HCT116 (cell line): ENCODE measurements around the gene CD1B. TPM values are rescaled to one million over a fixed set of nuclear protein-coding genes. Genes with fewer than 3 reads are reported as not detected.

Experiments used
- ATAC-seq: fragments of 200-7000 bp; cut with Tn5 transposase; 2 replicates; pipeline ENCODE4 v1.9.1; 2020; ENCODE audit warnings: mild to moderate bottlenecking, moderate library complexity
- BruUV-seq: library from RNA; stranded (reverse); fragments of 400-500 nt; replicated peaks from 2 replicates; lab custom pipeline; 2021; lab: Mats Ljungman, UMichigan
- CTCF ChIA-PET: fragments of 300-600 bp; sonication (Branson Sonifier 250); formaldehyde crosslinking; loops from one replicate; lab custom pipeline; 2021; ENCODE audit warnings: antibody characterized with exemption; lab: Charles Lee
- POLR2A ChIA-PET: fragments of 300-600, 350-600 bp; sonication (Branson Sonifier 250); formaldehyde crosslinking; loops from one replicate; lab custom pipeline; 2021; ENCODE audit warnings: antibody characterized with exemption; lab: Charles Lee
- RAD21 ChIA-PET, 2 experiments: fragments of 300-600 bp; sonication (Branson Sonifier 250); formaldehyde crosslinking; loops; one replicate each; lab custom pipeline; 2023; ENCODE audit warnings: low total read pairs in 2 of 2; ENCODE audit not compliant: uncharacterized antibody in 2 of 2, unreplicated experiment in 2 of 2, low non-redundant PET in 1 of 2; lab: Charles Lee
- DNase-seq: peaks from one replicate; pipeline ENCODE4 v3.0.0-alpha.2; 2010; ENCODE audit warnings: low read depth, low spot score
- H2AFZ ChIP-seq: fragments of 200-600 bp; shearing (Covaris generic), sonication (generic); 2 replicates; pipeline ENCODE4 v1.6.1; 2017; ENCODE audit warnings: low read depth, mixed run types, mixed read lengths, antibody characterized with exemption, low read length; ENCODE audit not compliant: poor library complexity, severe bottlenecking
- H3K27ac ChIP-seq: 2 replicates; pipeline ENCODE4 v1.5.1; 2012; ENCODE audit warnings: low read depth, low read length
- H3K27me3 ChIP-seq: fragments of 200-600 bp; sonication (generic); 2 replicates; pipeline ENCODE4 v1.6.1; 2016; ENCODE audit warnings: mixed run types, low read length, mixed read lengths; ENCODE audit not compliant: insufficient read depth
- H3K36me3 ChIP-seq, 2 experiments: fragments of 200-500 bp in 1 of 2; fragments of 200-600 bp in 1 of 2; sonication (Bioruptor generic) in 1 of 2; sonication (generic) in 1 of 2; 2 replicates each; pipeline versions ENCODE4 v1.5.1 to v1.6.1; 2014 to 2016; ENCODE audit warnings: low read length in 2 of 2, inconsistent platforms in 1 of 2, mixed read lengths in 1 of 2, mixed run types in 1 of 2; ENCODE audit not compliant: insufficient read depth in 2 of 2, control insufficient read depth in 1 of 2
- H3K4me1 ChIP-seq, 2 experiments: fragments of 200-600 bp in 1 of 2; sonication (generic) in 1 of 2; 2 replicates each; pipeline versions ENCODE4 v1.5.1 to v1.6.1; 2012 to 2017; ENCODE audit warnings: low read length in 2 of 2, inconsistent platforms in 1 of 2, mild to moderate bottlenecking in 1 of 2, mixed read lengths in 1 of 2, mixed run types in 1 of 2, moderate library complexity in 1 of 2; ENCODE audit not compliant: insufficient read depth in 2 of 2, control insufficient read depth in 1 of 2
- H3K4me2 ChIP-seq: fragments of 200-600 bp; sonication (generic); 2 replicates; pipeline ENCODE4 v1.6.1; 2017; ENCODE audit warnings: mixed run types, low read length, mixed read lengths
- H3K4me3 ChIP-seq, 2 experiments: fragments of 200-600 bp in 1 of 2; sonication (generic) in 1 of 2; replicated peaks in 1 of 2; 2 replicates each; pipeline ENCODE4 v1.5.1; 2011 to 2016; ENCODE audit warnings: low read length in 2 of 2, control low read depth in 1 of 2, low read depth in 1 of 2, mild to moderate bottlenecking in 1 of 2, mixed read lengths in 1 of 2, mixed run types in 1 of 2
- H3K79me2 ChIP-seq: fragments of 200-600 bp; sonication (generic); 2 replicates; pipeline ENCODE4 v1.6.1; 2017; ENCODE audit warnings: mild to moderate bottlenecking, mixed run types, low read length, moderate library complexity, mixed read lengths; ENCODE audit not compliant: insufficient read depth
- H3K9ac ChIP-seq: fragments of 200-600 bp; sonication (generic); 2 replicates; pipeline ENCODE4 v1.6.1; 2016; ENCODE audit warnings: low read length, mixed read lengths
- H3K9me2 ChIP-seq: fragments of 200-600 bp; sonication (generic), shearing (Covaris generic); 2 replicates; pipeline ENCODE4 v1.6.1; 2017; ENCODE audit warnings: mixed run types, mild to moderate bottlenecking, moderate library complexity; ENCODE audit not compliant: insufficient read depth
- H3K9me3 ChIP-seq, 2 experiments: fragments of 200-500 bp in 1 of 2; fragments of 200-600 bp in 1 of 2; sonication (Bioruptor generic) in 1 of 2; sonication (generic) in 1 of 2; 2 replicates each; pipeline ENCODE4 v1.6.1; 2014 to 2017; ENCODE audit warnings: low read length in 2 of 2, mixed read lengths in 2 of 2, inconsistent platforms in 1 of 2, low read depth in 1 of 2, mild to moderate bottlenecking in 1 of 2, mixed run types in 1 of 2, moderate library complexity in 1 of 2; ENCODE audit not compliant: control insufficient read depth in 1 of 2, insufficient read depth in 1 of 2
- H4K20me1 ChIP-seq: fragments of 200-600 bp; sonication (generic), shearing (Covaris generic); 2 replicates; pipeline ENCODE4 v1.6.1; 2017; ENCODE audit warnings: mixed run types, mild to moderate bottlenecking, moderate library complexity; ENCODE audit not compliant: insufficient read depth
- CBX3 ChIP-seq: IDR thresholded peaks from 2 replicates; pipeline ENCODE4 v1.6.1; 2012; ENCODE audit warnings: low read depth
- EGR1 ChIP-seq: IDR thresholded peaks from 2 replicates; pipeline ENCODE4 v1.6.1; 2012; ENCODE audit warnings: low read depth
- ELF1 ChIP-seq: IDR thresholded peaks from 2 replicates; pipeline ENCODE4 v1.6.1; 2012; ENCODE audit warnings: low read depth, borderline replicate concordance
- EZH2phosphoT487 ChIP-seq: fragments of 200-600 bp; IDR thresholded peaks from 2 replicates; pipeline ENCODE4 v1.6.1; 2018; ENCODE audit warnings: antibody characterized with exemption, borderline replicate concordance
- POLR2A ChIP-seq: IDR thresholded peaks from 2 replicates; pipeline ENCODE4 v1.7.0; 2011; ENCODE audit warnings: borderline replicate concordance; ENCODE audit not compliant: insufficient read depth, insufficient read length; ENCODE audit errors: extremely low read depth
- RAD21 ChIP-seq: IDR thresholded peaks from 2 replicates; pipeline ENCODE4 v1.6.1; 2012; ENCODE audit warnings: low read depth, mild to moderate bottlenecking
- YY1 ChIP-seq: IDR thresholded peaks from 2 replicates; pipeline ENCODE4 v1.6.1; 2011; ENCODE audit warnings: low read length, low read depth, moderate library complexity, mild to moderate bottlenecking; ENCODE audit not compliant: insufficient replicate concordance; ENCODE audit errors: extremely low read depth
- ZFX ChIP-seq: fragments of 450-650 bp; IDR thresholded peaks from 2 replicates; pipeline ENCODE4 v1.6.1; 2017
- ZNF274 ChIP-seq: fragments of 200-500 bp; sonication (Bioruptor generic); IDR thresholded peaks from 2 replicates; pipeline ENCODE4 v1.6.1; 2014; ENCODE audit warnings: mild to moderate bottlenecking, low read depth, low read length, inconsistent platforms
- intact Hi-C: fragments of 100-400 bp; cut with micrococcal nuclease; formaldehyde crosslinking; loops from 2 replicates; pipeline ENCODE4 v1.10.0; 2022
- total RNA-seq: library from RNA; stranded (reverse); gene quantifications from one replicate; pipeline ENCODE4 v1.2.1, GENCODE V29; 2021; ENCODE audit not compliant: unreplicated experiment
- TF ChIP-seq, protein P1 (sequence below), 3 experiments: fragments of 200-600 bp in 1 of 3; sonication (generic) in 1 of 3; IDR thresholded peaks in 2 of 3; conservative IDR thresholded peaks in 1 of 3; 2 replicates each; pipeline ENCODE4 v1.5.1; 2012 to 2017; ENCODE audit warnings: low read depth in 2 of 3, low read length in 2 of 3, antibody characterized with exemption in 1 of 3, borderline replicate concordance in 1 of 3, control low read depth in 1 of 3, mild to moderate bottlenecking in 1 of 3, mixed read lengths in 1 of 3, mixed run types in 1 of 3, moderate library complexity in 1 of 3; ENCODE audit not compliant: insufficient read depth in 1 of 3
- TF ChIP-seq, protein P2 (sequence below): IDR thresholded peaks from 2 replicates; pipeline ENCODE4 v1.6.1; 2012; ENCODE audit warnings: low read depth
- TF ChIP-seq, protein P3 (sequence below): IDR thresholded peaks from 2 replicates; pipeline ENCODE4 v1.6.1; 2012

CD1B gene
- total RNA-seq, 1 experiment from 2014 or later, result not detected

DNA sequence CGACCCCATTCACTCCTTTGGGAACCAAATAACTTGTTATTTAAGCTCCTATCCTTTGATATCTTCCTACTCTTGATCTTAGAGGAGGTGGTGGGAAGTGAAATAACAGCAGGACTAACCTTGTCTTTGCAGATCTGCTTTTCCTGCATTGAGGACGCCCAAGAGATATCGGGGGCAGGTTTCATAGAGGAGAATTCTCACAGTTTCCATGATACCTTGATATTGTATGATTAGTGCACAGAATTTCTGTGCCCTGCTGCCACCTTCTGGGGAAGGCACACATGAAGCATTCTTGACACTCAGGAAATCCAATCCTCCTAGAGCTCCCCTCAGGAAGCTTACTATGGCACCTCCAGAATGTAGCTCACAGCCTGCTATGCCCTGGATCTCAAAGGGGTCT lies 1.6 kb downstream of the CD1B start:
- intact Hi-C loops, result loop anchor here (5.0 kb wide), 1 partner anchor 127 kb away; no protein-coding TSS in a partner anchor
- H2AFZ ChIP-seq, result no peak overlapping the region
- H3K27me3 ChIP-seq, result peaks cover 16% of the 10 kb centered on the region; the same call in 1 of the 2 replicates
- H3K4me2 ChIP-seq, result no peak overlapping the region
- no peaks in the 10 kb centered on the region for H3K9me2 ChIP-seq
- no peaks in the 10 kb centered on the region for H3K79me2 ChIP-seq
- DNase-seq (no peak), ATAC-seq (peak; percentile 47; the same call in 1 of the 2 replicates)
- H3K27ac ChIP-seq, result no peak overlapping the region
- H3K9me3 ChIP-seq, result no peaks in the 10 kb centered on the region
- RAD21 ChIA-PET, result no interaction called here
- H3K36me3 ChIP-seq, result no peaks in the 10 kb centered on the region
- CTCF ChIA-PET, result interaction anchor here (1.1 to 1.4 kb wide), 2 partner anchors 126 to 205 kb away, joined by 3 to 15 read pairs; no protein-coding TSS in a partner anchor
- no peak overlapping the region for H3K4me3 ChIP-seq
- no peaks in the 10 kb centered on the region for H4K20me1 ChIP-seq
- no TSS peak for BruUV-seq
- no peak overlapping the region for H3K9ac ChIP-seq
- POLR2A ChIA-PET, result no interaction called here
- no peaks in the 10 kb centered on the region for H3K4me1 ChIP-seq
- peak; percentile 17; the same call in 1 of the 2 replicates for TF ChIP-seq RAD21
- no peak for TF ChIP-seq EGR1
- TF ChIP-seq, protein P1, sequence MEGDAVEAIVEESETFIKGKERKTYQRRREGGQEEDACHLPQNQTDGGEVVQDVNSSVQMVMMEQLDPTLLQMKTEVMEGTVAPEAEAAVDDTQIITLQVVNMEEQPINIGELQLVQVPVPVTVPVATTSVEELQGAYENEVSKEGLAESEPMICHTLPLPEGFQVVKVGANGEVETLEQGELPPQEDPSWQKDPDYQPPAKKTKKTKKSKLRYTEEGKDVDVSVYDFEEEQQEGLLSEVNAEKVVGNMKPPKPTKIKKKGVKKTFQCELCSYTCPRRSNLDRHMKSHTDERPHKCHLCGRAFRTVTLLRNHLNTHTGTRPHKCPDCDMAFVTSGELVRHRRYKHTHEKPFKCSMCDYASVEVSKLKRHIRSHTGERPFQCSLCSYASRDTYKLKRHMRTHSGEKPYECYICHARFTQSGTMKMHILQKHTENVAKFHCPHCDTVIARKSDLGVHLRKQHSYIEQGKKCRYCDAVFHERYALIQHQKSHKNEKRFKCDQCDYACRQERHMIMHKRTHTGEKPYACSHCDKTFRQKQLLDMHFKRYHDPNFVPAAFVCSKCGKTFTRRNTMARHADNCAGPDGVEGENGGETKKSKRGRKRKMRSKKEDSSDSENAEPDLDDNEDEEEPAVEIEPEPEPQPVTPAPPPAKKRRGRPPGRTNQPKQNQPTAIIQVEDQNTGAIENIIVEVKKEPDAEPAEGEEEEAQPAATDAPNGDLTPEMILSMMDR (IDR thresholded peaks at IDR 0.05 in 2 of 3, conservative IDR thresholded peaks at IDR 0.05 in 1 of 3; ENCODE audit: borderline replicate concordance in 1 of 3, insufficient read depth in 1 of 3, low read depth in 2 of 3, low read length in 2 of 3), result peak; percentile 10 to 31 (median 20); a peak in 2 of 6 replicates

DNA sequence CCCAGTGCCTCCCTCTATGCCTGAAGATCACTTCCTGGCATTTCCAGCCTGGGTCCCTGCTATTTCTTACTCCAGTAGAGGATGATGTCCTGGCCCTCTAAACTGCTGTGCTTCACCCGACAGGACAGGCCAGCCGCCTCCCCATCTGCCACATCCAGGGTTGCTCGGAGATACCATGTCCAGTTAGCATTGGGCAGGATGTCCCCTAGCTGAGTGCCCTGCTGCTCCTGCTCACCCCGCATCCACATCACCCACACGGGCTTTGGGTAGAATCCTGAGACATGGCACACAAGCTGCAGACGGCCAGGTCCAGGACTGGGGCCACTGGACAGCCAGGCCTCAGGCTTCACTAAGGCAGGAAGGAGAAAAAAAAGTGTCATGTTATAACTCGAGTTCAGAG lies 2.0 kb downstream of the CD1B start:
- Histone ChIP-seq H3K4me2 (no peak overlapping the region), H3K9ac (no peak overlapping the region), H3K4me1 (no peaks in the 10 kb centered on the region), H2AFZ (no peak overlapping the region), H3K27me3 (peaks cover 17% of the 10 kb centered on the region), H3K9me2 (no peaks in the 10 kb centered on the region), H3K79me2 (no peaks in the 10 kb centered on the region), H4K20me1 (no peaks in the 10 kb centered on the region), H3K9me3 (no peaks in the 10 kb centered on the region), H3K27ac (no peak overlapping the region), H3K36me3 (no peaks in the 10 kb centered on the region), H3K4me3 (no peak overlapping the region)
- no peak for ATAC-seq
- DNase-seq, result no peak
- intact Hi-C loops, result loop anchor here (5.0 kb wide), 1 partner anchor 127 kb away; no protein-coding TSS in a partner anchor
- no peak for TF ChIP-seq RAD21
- no peak for TF ChIP-seq ELF1
- no peak for TF ChIP-seq YY1
- TF ChIP-seq, protein P2, sequence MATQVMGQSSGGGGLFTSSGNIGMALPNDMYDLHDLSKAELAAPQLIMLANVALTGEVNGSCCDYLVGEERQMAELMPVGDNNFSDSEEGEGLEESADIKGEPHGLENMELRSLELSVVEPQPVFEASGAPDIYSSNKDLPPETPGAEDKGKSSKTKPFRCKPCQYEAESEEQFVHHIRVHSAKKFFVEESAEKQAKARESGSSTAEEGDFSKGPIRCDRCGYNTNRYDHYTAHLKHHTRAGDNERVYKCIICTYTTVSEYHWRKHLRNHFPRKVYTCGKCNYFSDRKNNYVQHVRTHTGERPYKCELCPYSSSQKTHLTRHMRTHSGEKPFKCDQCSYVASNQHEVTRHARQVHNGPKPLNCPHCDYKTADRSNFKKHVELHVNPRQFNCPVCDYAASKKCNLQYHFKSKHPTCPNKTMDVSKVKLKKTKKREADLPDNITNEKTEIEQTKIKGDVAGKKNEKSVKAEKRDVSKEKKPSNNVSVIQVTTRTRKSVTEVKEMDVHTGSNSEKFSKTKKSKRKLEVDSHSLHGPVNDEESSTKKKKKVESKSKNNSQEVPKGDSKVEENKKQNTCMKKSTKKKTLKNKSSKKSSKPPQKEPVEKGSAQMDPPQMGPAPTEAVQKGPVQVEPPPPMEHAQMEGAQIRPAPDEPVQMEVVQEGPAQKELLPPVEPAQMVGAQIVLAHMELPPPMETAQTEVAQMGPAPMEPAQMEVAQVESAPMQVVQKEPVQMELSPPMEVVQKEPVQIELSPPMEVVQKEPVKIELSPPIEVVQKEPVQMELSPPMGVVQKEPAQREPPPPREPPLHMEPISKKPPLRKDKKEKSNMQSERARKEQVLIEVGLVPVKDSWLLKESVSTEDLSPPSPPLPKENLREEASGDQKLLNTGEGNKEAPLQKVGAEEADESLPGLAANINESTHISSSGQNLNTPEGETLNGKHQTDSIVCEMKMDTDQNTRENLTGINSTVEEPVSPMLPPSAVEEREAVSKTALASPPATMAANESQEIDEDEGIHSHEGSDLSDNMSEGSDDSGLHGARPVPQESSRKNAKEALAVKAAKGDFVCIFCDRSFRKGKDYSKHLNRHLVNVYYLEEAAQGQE, result no peak
- no peak for TF ChIP-seq ZFX
- no peak for TF ChIP-seq EZH2phosphoT487
- no peak for TF ChIP-seq ZNF274
- TF ChIP-seq, protein P3, sequence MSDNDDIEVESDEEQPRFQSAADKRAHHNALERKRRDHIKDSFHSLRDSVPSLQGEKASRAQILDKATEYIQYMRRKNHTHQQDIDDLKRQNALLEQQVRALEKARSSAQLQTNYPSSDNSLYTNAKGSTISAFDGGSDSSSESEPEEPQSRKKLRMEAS, result no peak
- no peak for TF ChIP-seq CBX3
- TF ChIP-seq EGR1, result no peak
- TF ChIP-seq POLR2A, result no peak
- ChIA-PET POLR2A (no interaction called here), RAD21 (no interaction called here), CTCF (interaction anchor here (1.1 to 1.4 kb wide), 2 partner anchors 125 to 205 kb away, joined by 3 to 15 read pairs; no protein-coding TSS in a partner anchor)
- no TSS peak for BruUV-seq
